Aorta (tissue), 4 donors: ENCODE data around the gene PSME2. TPM values are rescaled to one million over a fixed set of nuclear protein-coding genes. Genes with fewer than 3 reads are reported as not detected.

ENCODE experiments used
- microRNA-seq, 2 donors: library from miRNA; unstranded; fragments of <30 nt; microRNA quantifications; one replicate each; pipeline ENCODE4 v1.2.0, GENCODE V29; 2020
- polyA plus RNA-seq, 2 donors: library from polyadenylated mRNA; stranded (reverse); fragments of 200-250 nt; gene quantifications; one replicate each; pipeline ENCODE4 v1.2.3, GENCODE V29; 2013
- total RNA-seq, 2 donors: library from RNA; stranded (reverse); fragmentation: NEBNext Ultra II Directional; extraction: Animal tissue kit (Norgen Biotek cat#: 25700); gene quantifications; one replicate each; pipeline ENCODE4 v1.2.1, GENCODE V29; 2021
- donor health status: healthy with polysubstance abuse.
- donor health status: Bipolar disorder and iron deficiency.
- donor health status: DM: no; HTN: no; CAD: no.
- donor health status: DM: yes; HTN: yes; CAD: no.

Gene PSME2
- total and polyA plus RNA-seq, 4 donors: 86.1 to 261 (median 118) TPM

Small RNA genes lying within 50 kb of the gene (microRNA-seq; reads per million reads assigned to microRNA genes)
- gene MIR7703: 0 reads per million in 2 donors

Other genes starting within 250 kb of the PSME2 start
Only the 30 nearest of the 31 such genes appear.
- gene DHRS4, start 192.8 kb downstream of the PSME2 start, total RNA-seq: 10 to 100 TPM; 17.8 to 21.2 TPM
- gene DHRS4, start 192.8 kb downstream of the PSME2 start, polyA plus RNA-seq: 10 to 100 TPM; 43.9 to 47.3 TPM
- 10 to 100 TPM; 15.1 to 17.5 TPM for gene DHRS4L2, start 157.7 kb downstream of the PSME2 start, total RNA-seq
- gene DHRS4L2, start 157.7 kb downstream of the PSME2 start, polyA plus RNA-seq: 10 to 100 TPM; 22.2 to 44.3 TPM
- gene CARMIL3, start 94.6 kb downstream of the PSME2 start, total RNA-seq: under 1 TPM; 0.24 to 0.42 TPM
- under 1 TPM in 1 of 2 donors, not detected in 1; 0.43 TPM for gene CARMIL3, start 94.6 kb downstream of the PSME2 start, polyA plus RNA-seq
- under 1 TPM; 0.71 to 0.99 TPM for gene CPNE6, start 75.0 kb downstream of the PSME2 start, total RNA-seq
- gene CPNE6, start 75.0 kb downstream of the PSME2 start, polyA plus RNA-seq: under 1 TPM; 0.03 to 0.25 TPM
- 10 to 100 TPM; 19.6 to 22.5 TPM for gene PCK2, start 52.3 kb downstream of the PSME2 start, total RNA-seq
- gene PCK2, start 52.3 kb downstream of the PSME2 start, polyA plus RNA-seq: 10 to 100 TPM; 14.7 to 82.5 TPM
- 10 to 100 TPM; 35.5 to 39.6 TPM for gene DCAF11, start 31.8 kb downstream of the PSME2 start, total RNA-seq
- gene DCAF11, start 31.8 kb downstream of the PSME2 start, polyA plus RNA-seq: 10 to 100 TPM; 37.3 to 41.8 TPM
- gene NRL, start 31.7 kb downstream of the PSME2 start, total RNA-seq: 1 to 10 TPM; 1.1 to 1.4 TPM
- gene NRL, start 31.7 kb downstream of the PSME2 start, polyA plus RNA-seq: 1 to 10 TPM in 1 of 2 donors, under 1 TPM in 1; 0.63 to 1.3 TPM
- under 1 TPM; 0.71 to 0.75 TPM for gene FITM1, start 16.0 kb downstream of the PSME2 start, total RNA-seq
- under 1 TPM in 1 of 2 donors, not detected in 1; 0.56 TPM for gene FITM1, start 16.0 kb downstream of the PSME2 start, polyA plus RNA-seq
- 100 to 1,000 TPM; 112 to 125 TPM for gene PSME1, start 10.4 kb downstream of the PSME2 start, total RNA-seq
- gene PSME1, start 10.4 kb downstream of the PSME2 start, polyA plus RNA-seq: 100 to 1,000 TPM; 206 to 210 TPM
- gene EMC9, start 5.0 kb downstream of the PSME2 start, total RNA-seq: 10 to 100 TPM; 12.8 to 15.3 TPM
- 10 to 100 TPM; 18.3 to 41.9 TPM for gene EMC9, start 5.0 kb downstream of the PSME2 start, polyA plus RNA-seq
- gene RNF31, start 888 bp upstream of the PSME2 start, total RNA-seq: 10 to 100 TPM; 51.6 to 61.1 TPM
- 100 to 1,000 TPM in 1 of 2 donors, 1 to 10 TPM in 1; 9.1 to 167 TPM for gene RNF31, start 888 bp upstream of the PSME2 start, polyA plus RNA-seq
- gene IRF9, start 14.7 kb upstream of the PSME2 start, total RNA-seq: 100 to 1,000 TPM; 113 to 117 TPM
- 100 to 1,000 TPM in 1 of 2 donors, 10 to 100 TPM in 1; 56.0 to 111 TPM for gene IRF9, start 14.7 kb upstream of the PSME2 start, polyA plus RNA-seq
- 10 to 100 TPM; 13.2 to 18.1 TPM for gene REC8, start 25.5 kb upstream of the PSME2 start, total RNA-seq
- 1 to 10 TPM; 2.4 to 8.2 TPM for gene REC8, start 25.5 kb upstream of the PSME2 start, polyA plus RNA-seq
- gene IPO4, start 42.2 kb upstream of the PSME2 start, total RNA-seq: 10 to 100 TPM; 23.4 to 29.3 TPM
- 10 to 100 TPM in 1 of 2 donors, 1 to 10 TPM in 1; 3.4 to 11.6 TPM for gene IPO4, start 42.2 kb upstream of the PSME2 start, polyA plus RNA-seq
- 10 to 100 TPM; 35.3 to 37.3 TPM for gene TM9SF1, start 48.8 kb upstream of the PSME2 start, total RNA-seq
- gene TM9SF1, start 48.8 kb upstream of the PSME2 start, polyA plus RNA-seq: 10 to 100 TPM; 15.8 to 35.0 TPM
- under 1 TPM in 1 of 2 donors, not detected in 1; 0.39 TPM for gene TSSK4, start 59.1 kb upstream of the PSME2 start, total RNA-seq
- gene TSSK4, start 59.1 kb upstream of the PSME2 start, polyA plus RNA-seq: not detected
- gene CHMP4A, start 66.9 kb upstream of the PSME2 start, total RNA-seq: 10 to 100 TPM; 38.3 to 45.8 TPM
- gene CHMP4A, start 66.9 kb upstream of the PSME2 start, polyA plus RNA-seq: 100 to 1,000 TPM; 130 to 179 TPM
- gene MDP1, start 69.5 kb upstream of the PSME2 start, total RNA-seq: 10 to 100 TPM; 15.2 to 19.5 TPM
- gene MDP1, start 69.5 kb upstream of the PSME2 start, polyA plus RNA-seq: 10 to 100 TPM; 38.7 to 49.6 TPM
- 100 to 1,000 TPM; 122 to 123 TPM for gene NEDD8, start 85.8 kb upstream of the PSME2 start, total RNA-seq
- gene NEDD8, start 85.8 kb upstream of the PSME2 start, polyA plus RNA-seq: 100 to 1,000 TPM; 222 to 345 TPM
- gene GMPR2, start 86.3 kb upstream of the PSME2 start, total RNA-seq: 10 to 100 TPM; 44.6 to 59.1 TPM
- 10 to 100 TPM; 55.2 to 66.6 TPM for gene GMPR2, start 86.3 kb upstream of the PSME2 start, polyA plus RNA-seq
- gene TINF2, start 96.0 kb upstream of the PSME2 start, total RNA-seq: 10 to 100 TPM; 78.3 to 79.2 TPM
- 10 to 100 TPM; 40.9 to 48.0 TPM for gene TINF2, start 96.0 kb upstream of the PSME2 start, polyA plus RNA-seq
- gene TGM1, start 116.6 kb upstream of the PSME2 start, total RNA-seq: 1 to 10 TPM in 1 of 2 donors, under 1 TPM in 1; 0.52 to 5.7 TPM
- gene TGM1, start 116.6 kb upstream of the PSME2 start, polyA plus RNA-seq: 1 to 10 TPM in 1 of 2 donors, under 1 TPM in 1; 0.88 to 1.3 TPM
- 10 to 100 TPM; 17.1 to 26.1 TPM for gene RABGGTA, start 125.0 kb upstream of the PSME2 start, total RNA-seq
- 10 to 100 TPM; 19.0 to 40.0 TPM for gene RABGGTA, start 125.0 kb upstream of the PSME2 start, polyA plus RNA-seq
- 10 to 100 TPM; 21.2 to 27.3 TPM for gene DHRS1, start 153.2 kb upstream of the PSME2 start, total RNA-seq
- gene DHRS1, start 153.2 kb upstream of the PSME2 start, polyA plus RNA-seq: 10 to 100 TPM; 29.6 to 33.2 TPM
- gene NOP9, start 153.2 kb upstream of the PSME2 start, total RNA-seq: 10 to 100 TPM; 17.8 to 19.9 TPM
- 10 to 100 TPM in 1 of 2 donors, 1 to 10 TPM in 1; 7.9 to 10.8 TPM for gene NOP9, start 153.2 kb upstream of the PSME2 start, polyA plus RNA-seq
- 10 to 100 TPM; 12.2 to 13.9 TPM for gene CIDEB, start 161.4 kb upstream of the PSME2 start, total RNA-seq
- 10 to 100 TPM in 1 of 2 donors, 1 to 10 TPM in 1; 3.3 to 17.2 TPM for gene CIDEB, start 161.4 kb upstream of the PSME2 start, polyA plus RNA-seq
- gene LTB4R2, start 163.5 kb upstream of the PSME2 start, total RNA-seq: 1 to 10 TPM; 3.7 to 5.5 TPM
- under 1 TPM; 0.38 to 0.95 TPM for gene LTB4R2, start 163.5 kb upstream of the PSME2 start, polyA plus RNA-seq
- 1 to 10 TPM; 7.0 to 8.2 TPM for gene LTB4R, start 164.9 kb upstream of the PSME2 start, total RNA-seq
- gene LTB4R, start 164.9 kb upstream of the PSME2 start, polyA plus RNA-seq: 1 to 10 TPM; 2.9 to 5.2 TPM
- gene ADCY4, start 188.5 kb upstream of the PSME2 start, total RNA-seq: 100 to 1,000 TPM in 1 of 2 donors, 10 to 100 TPM in 1; 45.7 to 111 TPM
- 1 to 10 TPM in 1 of 2 donors, under 1 TPM in 1; 0.25 to 6.1 TPM for gene ADCY4, start 188.5 kb upstream of the PSME2 start, polyA plus RNA-seq
- gene RIPK3, start 193.4 kb upstream of the PSME2 start, total RNA-seq: 10 to 100 TPM in 1 of 2 donors, 1 to 10 TPM in 1; 8.0 to 15.8 TPM
- 1 to 10 TPM; 4.0 to 6.1 TPM for gene RIPK3, start 193.4 kb upstream of the PSME2 start, polyA plus RNA-seq